ENCODE data around the gene PLEKHA5.

PLEKHA5 gene

GRCh38 chr12:19150273-19150900, 20.9 kb downstream of the PLEKHA5 start:
- no peak for DNase-seq (ENCODE audit: low read depth)
- no peak for TF ChIP-seq CTCF (IDR thresholded peaks at IDR 0.05; ENCODE audit: insufficient read depth, low read depth, low read length, missing control alignments)
- no peak overlapping the region for H3K4me3 ChIP-seq (ENCODE audit: low read length)

GRCh38 chr12:19151298-19151697, 21.8 kb downstream of the PLEKHA5 start:
- TF ChIP-seq CTCF (IDR thresholded peaks at IDR 0.05; ENCODE audit: insufficient read depth, low read depth, low read length, missing control alignments) = no peak
- H3K4me3 ChIP-seq (ENCODE audit: low read length) = no peak overlapping the region
- DNase-seq (ENCODE audit: low read depth) = no peak

- no peak overlapping the region for H3K4me3 ChIP-seq (ENCODE audit: low read length)
- TF ChIP-seq CTCF (IDR thresholded peaks at IDR 0.05; ENCODE audit: insufficient read depth, low read depth, low read length, missing control alignments) = no peak
- DNase-seq (ENCODE audit: low read depth) = no peak
These were observed 23.9 kb downstream of the PLEKHA5 start for GRCh38 chr12:19153396-19153795.

- TF ChIP-seq CTCF (IDR thresholded peaks at IDR 0.05; ENCODE audit: insufficient read depth, low read depth, low read length, missing control alignments) = no peak
- DNase-seq (ENCODE audit: low read depth) = peak; percentile 5
- H3K4me3 ChIP-seq (ENCODE audit: low read length) = no peak overlapping the region
These were observed 25.2 kb downstream of the PLEKHA5 start for GRCh38 chr12:19154686-19155085.

GRCh38 chr12:19155981-19156734, 26.6 kb downstream of the PLEKHA5 start:
- no peak for TF ChIP-seq CTCF (IDR thresholded peaks at IDR 0.05; ENCODE audit: insufficient read depth, low read depth, low read length, missing control alignments)
- no peak for DNase-seq (ENCODE audit: low read depth)
- no peak overlapping the region for H3K4me3 ChIP-seq (ENCODE audit: low read length)

- TF ChIP-seq CTCF (IDR thresholded peaks at IDR 0.05; ENCODE audit: insufficient read depth, low read depth, low read length, missing control alignments) = no peak
- no peak overlapping the region for H3K4me3 ChIP-seq (ENCODE audit: low read length)
- no peak for DNase-seq (ENCODE audit: low read depth)
These were observed 29.4 kb downstream of the PLEKHA5 start for GRCh38 chr12:19158923-19159322.
